Posterior vena cava (tissue), 2 donors: ENCODE data around the gene AGPAT1. TPM values are rescaled to one million over a fixed set of nuclear protein-coding genes. Genes with fewer than 3 reads are reported as not detected.
"Not testable (repeated sequence)": the region's sequence is repeated elsewhere in the genome, so short reads cannot be mapped to it uniquely, and the experiment has no call there.

Experiments
- DNase-seq: peaks from one replicate; pipeline ENCODE4 v3.0.0-alpha.2; 2020; ENCODE audit warnings: low spot score
- intact Hi-C, 2 donors: fragments of 100-400 bp; cut with DNase I; formaldehyde crosslinking; loops; one replicate each; pipeline versions ENCODE4 v1.14.1 to v1.14.2; 2022 to 2023
- long read RNA-seq, 2 donors: library from polyadenylated mRNA; unstranded; transcript quantifications; one replicate each; pipeline ENCODE4 v2.0.0, GENCODE V29; 2020 to 2021
- total RNA-seq, 2 donors: library from RNA; stranded (reverse); fragmentation: NEBNext Ultra II Directional; extraction: Animal tissue kit (Norgen Biotek cat#: 25700); gene quantifications; one replicate each; pipeline ENCODE4 v1.2.1, GENCODE V29; 2021
- donor health status: DM: yes; HTN: yes; CAD: no.
- donor health status: DM: yes; HTN: yes; CAD: no.

The AGPAT1 gene
- total RNA-seq, result 10 to 100 TPM; 42.0 to 53.3 TPM
- long read RNA-seq, donor 1, partial matches to known transcripts, result 4 of 15 reads
- long read RNA-seq, donor 1, other reads (novel, unspliced or antisense), result 6 of 15 reads
- long read RNA-seq, donor 2, transcript AGPAT1-206 (7 exons, 2,496 nt), result major isoform, 14 of 39 reads
- long read RNA-seq, donor 2, transcript AGPAT1-203 (7 exons, 2,234 nt), result minor isoform, 9 of 39 reads
- long read RNA-seq, donor 2, partial matches to known transcripts, result 7 of 39 reads
- long read RNA-seq, donor 2, other reads (novel, unspliced or antisense), result 8 of 39 reads

GRCh38 chr6:32175711-32176475 is at the start of gene AGPAT1:
AGPAT1 (minus strand) TSS chr6:32176084; CDS start chr6:32171496, 4,588 bp downstream.
- intact Hi-C loops, result loop anchor here in 1 of 2 donors (5.0 kb wide), 1 partner anchor 49 kb away; the partner anchor contains the start of gene ATF6B
- DNase-seq, result peak; percentile 99

DNA sequence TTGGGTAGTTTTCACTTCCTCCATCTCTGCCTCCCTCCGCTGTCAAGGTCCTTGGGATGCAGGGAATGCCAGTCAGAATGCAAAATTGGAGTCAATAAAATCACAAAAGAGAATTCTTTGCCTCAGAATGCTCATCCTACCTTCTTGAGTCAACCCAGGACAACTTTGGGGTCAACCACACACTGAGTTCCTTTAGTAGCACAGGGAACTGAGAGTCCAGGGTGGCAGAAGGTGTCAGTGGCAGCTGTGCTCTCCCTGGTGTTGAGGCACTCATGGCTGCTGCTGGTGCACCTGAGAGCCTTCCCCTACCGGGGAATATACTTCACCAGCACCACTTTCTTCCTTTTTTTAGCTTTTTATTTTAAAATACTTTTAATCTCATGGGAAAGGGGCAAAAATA is 48.8 kb upstream of the AGPAT1 start:
- DNase-seq, result no peak
- intact Hi-C loops, result no loop called here

- DNase-seq, result no peak
- intact Hi-C loops, result no loop called here
Measured at GRCh38 chr6:32223258-32224235, 47.7 kb upstream of the AGPAT1 start, which contains the start of gene NOTCH4. NOTCH4 (minus strand) TSS chr6:32224067; CDS start chr6:32223928, 139 bp downstream.

- no peak for DNase-seq
- intact Hi-C loops, result no loop called here
Measured at GRCh38 chr6:32222333-32223230, 46.7 kb upstream of the AGPAT1 start.

DNA sequence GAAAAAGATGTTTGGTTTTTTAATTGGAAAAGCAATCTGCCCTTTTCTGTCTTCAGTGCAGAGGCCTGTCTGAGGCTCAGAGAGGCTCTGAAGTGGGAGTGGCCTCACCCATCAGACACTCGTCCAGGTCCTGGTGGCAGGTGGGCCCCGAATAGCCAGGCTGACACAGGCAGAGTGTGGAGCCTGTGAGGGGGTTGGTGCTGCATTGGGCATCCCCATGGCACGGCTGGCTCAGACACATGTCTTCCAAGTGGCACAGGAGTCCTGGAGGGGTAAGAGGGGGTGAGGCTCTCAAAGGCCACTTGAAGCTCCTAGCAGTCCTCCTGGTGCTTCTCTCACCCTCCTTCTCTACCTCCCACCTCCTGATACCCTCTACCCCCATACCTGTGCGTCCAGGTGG is 44.1 kb upstream of the AGPAT1 start:
- intact Hi-C loops, result no loop called here
- DNase-seq, result no peak

DNA sequence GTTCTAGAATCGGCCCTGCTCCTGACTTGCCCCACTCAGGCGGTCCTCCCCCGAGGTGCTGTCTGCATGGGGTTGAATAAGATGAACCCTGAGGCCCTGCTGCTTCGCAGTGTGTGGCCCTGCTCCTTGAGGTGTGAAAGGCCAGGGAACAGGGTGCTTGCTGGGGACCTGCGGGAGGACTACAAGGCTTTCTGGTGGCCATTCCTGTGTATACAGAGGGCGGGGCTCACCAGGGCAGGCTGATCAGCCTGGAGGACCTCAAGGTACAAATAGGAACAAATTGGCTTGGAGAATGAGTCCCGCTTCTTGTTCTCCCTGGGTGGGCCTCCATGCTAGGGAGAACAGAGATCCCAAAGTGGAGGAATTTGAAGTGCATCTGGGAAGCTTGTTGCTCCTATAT is 42.3 kb upstream of the AGPAT1 start:
- DNase-seq, result no peak
- intact Hi-C loops, result no loop called here

GRCh38 chr6:32216998-32217397 is 41.1 kb upstream of the AGPAT1 start:
- peak; percentile 66 for DNase-seq
- intact Hi-C loops, result no loop called here

- no peak for DNase-seq
- intact Hi-C loops, result no loop called here
Measured at GRCh38 chr6:32216285-32216684, 40.4 kb upstream of the AGPAT1 start.

GRCh38 chr6:32215617-32216016 is 39.7 kb upstream of the AGPAT1 start:
- DNase-seq, result no peak

GRCh38 chr6:32214126-32214525 is 38.2 kb upstream of the AGPAT1 start:
- intact Hi-C loops, result no loop called here
- no peak for DNase-seq

More at GRCh38 chr6:32215617-32216016, 39.7 kb upstream of the AGPAT1 start:
- intact Hi-C loops, result no loop called here

DNA sequence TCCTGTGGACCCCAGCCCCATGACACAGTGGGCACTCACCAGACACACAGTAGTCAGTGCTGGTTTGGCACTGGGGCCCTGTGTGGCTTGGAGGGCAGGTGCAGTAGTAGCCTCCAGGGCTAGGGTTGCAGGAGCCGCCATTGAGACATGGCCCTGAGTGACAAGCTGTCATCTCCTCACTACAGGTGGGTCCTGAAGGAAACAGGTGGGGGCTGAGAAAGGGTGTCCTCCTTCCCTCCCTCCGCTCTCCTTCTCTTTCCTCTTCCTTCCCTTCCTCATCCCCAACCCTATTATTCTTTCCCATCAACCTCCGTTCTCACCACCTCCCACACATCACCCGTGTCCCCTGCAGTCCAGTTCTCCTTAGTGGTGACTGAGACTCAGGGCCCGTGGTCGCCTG is 37.8 kb upstream of the AGPAT1 start:
- intact Hi-C loops, result no loop called here
- DNase-seq, result peak; percentile 70

DNA sequence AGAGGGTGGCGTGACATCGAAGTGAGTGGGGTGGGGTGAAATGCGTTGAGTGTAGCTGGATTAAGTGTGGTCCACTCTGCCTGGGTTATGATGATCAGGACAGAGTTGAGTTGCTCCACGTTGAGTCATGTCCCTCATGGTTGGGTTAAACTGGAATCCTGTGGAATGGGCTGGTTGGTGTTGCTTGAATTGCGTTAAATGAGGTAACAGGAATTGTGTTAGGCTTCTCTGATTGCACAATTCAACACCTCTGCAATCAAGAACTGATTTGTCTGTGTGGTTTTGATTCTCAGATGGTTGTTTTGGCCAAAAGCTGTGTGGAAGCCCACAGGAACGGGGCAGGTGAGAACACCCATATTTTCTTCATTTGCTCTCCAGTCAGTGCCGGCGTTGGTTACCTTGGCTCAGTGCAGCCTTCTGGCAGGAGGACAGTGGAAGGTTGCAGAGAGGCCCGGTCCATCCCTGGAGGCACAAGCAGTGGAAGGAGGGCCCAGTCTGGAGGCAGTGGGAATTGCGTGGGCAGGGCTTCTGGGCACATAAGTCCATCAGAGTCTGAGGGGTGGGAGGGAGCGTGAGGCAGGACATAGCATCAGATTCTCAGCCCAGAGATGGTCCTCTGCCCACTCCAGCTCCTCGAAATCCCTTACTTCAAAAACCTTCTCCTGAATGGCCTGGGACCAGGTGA is 36.3 kb upstream of the AGPAT1 start:
- intact Hi-C loops, result no loop called here
- DNase-seq, result peak; percentile 67

DNA sequence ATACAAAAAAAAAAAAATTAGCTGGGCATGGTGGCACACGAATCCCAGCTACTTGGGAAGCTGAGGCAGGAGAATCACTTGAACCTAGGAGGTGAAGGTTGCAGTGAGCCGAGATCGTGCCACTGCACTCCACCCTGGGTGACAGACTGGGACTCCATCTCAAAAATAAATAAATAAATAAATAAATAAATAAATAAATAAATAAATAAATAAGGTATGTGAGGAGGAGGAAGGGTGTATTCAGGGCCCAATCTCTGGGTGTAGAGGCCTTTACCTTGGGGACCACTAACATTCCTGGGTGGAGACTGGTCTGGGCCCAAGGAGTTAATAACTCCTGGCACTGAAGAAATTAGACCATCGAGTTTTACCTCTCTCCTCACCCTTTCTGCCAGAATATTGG is 35.5 kb upstream of the AGPAT1 start:
- intact Hi-C loops, DNase-seq: not testable (repeated sequence)

DNA sequence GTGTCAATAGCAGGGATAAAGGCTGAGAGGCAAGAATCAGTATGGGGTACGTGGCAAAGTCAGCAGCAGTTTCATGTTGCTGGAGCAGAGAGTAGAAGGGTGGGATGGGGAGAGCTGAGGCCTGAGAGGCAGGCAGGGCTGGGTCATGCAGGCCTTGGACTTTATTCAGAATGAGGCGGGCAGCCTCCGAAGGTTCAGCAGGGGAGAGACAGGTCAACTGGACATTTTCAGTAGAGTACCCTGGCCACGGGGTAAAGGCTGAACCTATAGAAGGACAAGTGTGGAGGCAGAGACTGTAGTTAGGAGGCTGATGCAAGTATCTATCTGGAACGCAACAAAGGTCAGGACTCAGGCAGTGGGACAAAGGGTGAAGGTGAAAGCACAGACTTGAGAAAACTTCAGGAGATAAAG is 34.3 kb upstream of the AGPAT1 start:
- peak; percentile 70 for DNase-seq
- intact Hi-C loops, result no loop called here

DNA sequence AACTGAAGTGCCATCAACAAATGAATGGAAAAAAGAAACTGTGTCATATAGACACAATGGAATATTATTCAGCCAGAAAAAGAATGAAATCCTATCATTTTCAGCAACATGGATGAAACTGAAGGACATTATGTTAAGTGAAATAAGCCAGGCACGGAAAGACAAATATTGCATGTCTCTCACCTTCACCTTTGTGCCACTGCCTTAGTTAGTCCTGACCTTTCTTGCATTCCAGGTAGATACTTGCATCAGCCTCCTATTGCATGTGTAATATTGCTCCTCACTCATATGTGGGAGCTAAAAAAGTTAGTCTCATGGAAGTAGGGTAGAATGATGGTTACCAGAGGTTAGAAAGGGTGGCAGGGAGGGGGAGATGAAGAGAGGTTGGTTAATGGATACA is 33.1 kb upstream of the AGPAT1 start:
- DNase-seq, result no peak
- intact Hi-C loops, result no loop called here

- no peak for DNase-seq
- intact Hi-C loops, result no loop called here
Measured at GRCh38 chr6:32204268-32204715, 28.4 kb upstream of the AGPAT1 start.

DNA sequence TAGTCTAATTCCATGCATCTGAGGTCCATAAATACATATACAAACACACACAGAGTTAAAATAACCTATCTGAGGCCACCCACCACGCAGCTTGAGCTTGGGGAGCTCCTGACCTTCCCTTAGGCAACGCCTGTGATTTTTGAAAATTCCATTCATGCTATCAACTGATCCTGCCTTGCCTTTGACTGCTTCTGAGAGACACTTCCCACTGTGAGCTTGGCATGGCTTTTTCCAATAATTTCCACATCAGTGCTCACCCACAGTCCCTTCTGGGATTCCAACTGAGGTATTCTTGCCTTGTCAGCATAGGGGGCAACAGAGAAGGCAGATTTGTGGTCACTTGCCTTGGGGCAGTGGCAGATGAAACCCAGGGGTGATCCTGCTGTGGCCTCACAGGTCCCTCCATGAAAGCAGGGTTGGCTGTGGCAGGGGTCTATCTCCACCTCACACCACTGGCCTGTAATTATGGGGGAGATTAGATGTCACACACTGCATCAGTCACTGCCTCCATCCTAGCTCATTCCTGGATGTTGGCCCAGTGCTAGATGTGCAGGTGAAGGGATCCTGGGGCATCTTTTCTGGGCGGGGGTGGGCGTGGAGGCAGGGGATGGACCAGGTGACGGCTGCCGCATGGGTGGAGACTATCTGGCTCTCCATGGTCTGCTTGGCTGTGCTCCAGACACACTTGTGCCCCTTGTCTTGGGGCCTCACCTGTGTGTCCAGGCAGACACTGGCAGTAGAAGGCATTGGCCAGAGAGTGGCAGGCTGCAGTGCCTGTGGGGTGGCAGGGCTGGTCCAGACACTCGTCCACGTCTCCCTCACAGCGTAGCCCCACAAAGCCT is 27.8 kb upstream of the AGPAT1 start:
- peak; percentile 65 for DNase-seq
- intact Hi-C loops, result no loop called here
